Right atrium auricular region (tissue), 2 donors: ENCODE data around the gene TGM2. TPM values are rescaled to one million over a fixed set of nuclear protein-coding genes. Genes with fewer than 3 reads are reported as not detected.

Experiments used
- DNase-seq: peaks from one replicate; pipeline ENCODE4 v3.0.0-alpha.2; 2019; ENCODE audit warnings: low spot score
- H3K27ac ChIP-seq, 2 donors: fragments of 200-600 bp; sonication (generic); 1 replicate in 1 of 2; 2 replicates in 1 of 2; pipeline ENCODE4 v1.5.1; 2016 to 2019
- H3K27me3 ChIP-seq, 2 donors: fragments of 200-600 bp; sonication (generic); one replicate each; pipeline versions ENCODE4 v1.5.1 to v1.6.0; 2017 to 2019
- H3K36me3 ChIP-seq: fragments of 200-600 bp; sonication (generic); one replicate; pipeline ENCODE4 v1.5.1; 2016
- H3K4me1 ChIP-seq, 2 donors: fragments of 200-600 bp; sonication (generic); one replicate each; pipeline versions ENCODE4 v1.5.1 to v1.6.0; 2017 to 2019
- H3K4me3 ChIP-seq, 2 donors: fragments of 200-600 bp; sonication (generic); 1 replicate in 1 of 2; 2 replicates in 1 of 2; pipeline ENCODE4 v1.5.1; 2017 to 2019; ENCODE audit warnings: mild to moderate bottlenecking in 1 of 2, moderate library complexity in 1 of 2
- H3K9me3 ChIP-seq, 2 donors: fragments of 200-600 bp; sonication (generic); one replicate each; pipeline ENCODE4 v1.5.1; 2019
- total RNA-seq, 2 donors: library from RNA; depleted of rRNA; stranded (reverse); fragments of >200 nt; gene quantifications; one replicate each; pipeline ENCODE4 v1.1.0, GENCODE V29; 2016
- TF ChIP-seq, protein P1 (sequence below), 2 donors: fragments of 200-600 bp; sonication (generic); IDR thresholded peaks; one replicate each; pipeline ENCODE4 v1.5.1; 2019; ENCODE audit warnings: antibody characterized with exemption in 2 of 2

TGM2 gene
- total RNA-seq, 2 donors from 2014 or later: 680 to 1,303 TPM

DNA sequence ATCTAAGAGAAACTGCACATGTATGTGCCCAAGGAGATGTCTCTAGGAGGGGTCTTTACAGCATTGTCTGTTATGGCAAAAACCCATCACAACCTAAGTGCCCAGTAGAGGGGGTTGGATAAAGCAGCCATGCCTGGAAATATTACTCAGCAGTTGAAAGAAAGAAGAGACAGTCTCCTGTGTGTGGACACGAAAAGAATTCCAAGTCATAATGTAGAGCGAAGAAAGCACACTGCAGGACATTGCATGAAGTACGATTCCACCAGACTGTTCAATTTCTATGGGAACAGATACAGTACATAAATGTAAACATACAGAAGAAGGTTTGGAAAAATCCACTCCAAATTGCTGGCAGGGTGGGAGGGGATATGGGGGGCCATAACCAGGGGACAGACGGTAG lies 7.3 kb upstream of the TGM2 start:
- H3K4me3 ChIP-seq: no peak overlapping the region
- no peaks in the 10 kb centered on the region for H3K9me3 ChIP-seq
- peak overlapping the region in 1 of 2 donors; percentile 68 for H3K27ac ChIP-seq
- no peaks in the 10 kb centered on the region for H3K36me3 ChIP-seq
- H3K4me1 ChIP-seq: peaks cover 0 to 54% of the 10 kb centered on the region in 2 donors
- DNase-seq: no peak
- TF ChIP-seq, protein P1, sequence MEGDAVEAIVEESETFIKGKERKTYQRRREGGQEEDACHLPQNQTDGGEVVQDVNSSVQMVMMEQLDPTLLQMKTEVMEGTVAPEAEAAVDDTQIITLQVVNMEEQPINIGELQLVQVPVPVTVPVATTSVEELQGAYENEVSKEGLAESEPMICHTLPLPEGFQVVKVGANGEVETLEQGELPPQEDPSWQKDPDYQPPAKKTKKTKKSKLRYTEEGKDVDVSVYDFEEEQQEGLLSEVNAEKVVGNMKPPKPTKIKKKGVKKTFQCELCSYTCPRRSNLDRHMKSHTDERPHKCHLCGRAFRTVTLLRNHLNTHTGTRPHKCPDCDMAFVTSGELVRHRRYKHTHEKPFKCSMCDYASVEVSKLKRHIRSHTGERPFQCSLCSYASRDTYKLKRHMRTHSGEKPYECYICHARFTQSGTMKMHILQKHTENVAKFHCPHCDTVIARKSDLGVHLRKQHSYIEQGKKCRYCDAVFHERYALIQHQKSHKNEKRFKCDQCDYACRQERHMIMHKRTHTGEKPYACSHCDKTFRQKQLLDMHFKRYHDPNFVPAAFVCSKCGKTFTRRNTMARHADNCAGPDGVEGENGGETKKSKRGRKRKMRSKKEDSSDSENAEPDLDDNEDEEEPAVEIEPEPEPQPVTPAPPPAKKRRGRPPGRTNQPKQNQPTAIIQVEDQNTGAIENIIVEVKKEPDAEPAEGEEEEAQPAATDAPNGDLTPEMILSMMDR (IDR thresholded peaks at IDR 0.05): peak in 1 of 2 donors; percentile 35
- no peaks in the 10 kb centered on the region for H3K27me3 ChIP-seq

DNA sequence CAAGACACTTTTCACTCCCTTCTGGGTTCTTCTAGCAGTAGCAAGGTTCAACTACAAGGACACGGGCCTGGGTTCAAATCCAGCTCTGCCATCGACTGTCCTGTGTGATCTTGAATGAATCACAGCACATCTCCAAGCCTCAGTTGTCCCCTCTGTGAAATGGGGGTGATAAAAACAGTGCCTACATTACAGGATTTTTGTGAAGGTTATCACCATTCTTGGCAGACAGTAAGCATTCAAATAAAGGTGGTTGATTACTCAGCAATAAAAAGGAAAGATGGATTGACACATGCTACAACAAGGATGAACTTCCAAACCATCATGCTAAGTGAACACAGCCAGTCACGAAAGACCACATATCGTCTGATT lies 6.6 kb upstream of the TGM2 start:
- peak overlapping the region; percentile 68 for H3K27ac ChIP-seq
- TF ChIP-seq, protein P1 (IDR thresholded peaks at IDR 0.05): no peak
- H3K9me3 ChIP-seq: no peaks in the 10 kb centered on the region
- H3K4me1 ChIP-seq: peaks cover 0 to 60% of the 10 kb centered on the region in 2 donors
- DNase-seq: no peak
- no peak overlapping the region for H3K4me3 ChIP-seq
- no peaks in the 10 kb centered on the region for H3K27me3 ChIP-seq
- no peaks in the 10 kb centered on the region for H3K36me3 ChIP-seq

DNA sequence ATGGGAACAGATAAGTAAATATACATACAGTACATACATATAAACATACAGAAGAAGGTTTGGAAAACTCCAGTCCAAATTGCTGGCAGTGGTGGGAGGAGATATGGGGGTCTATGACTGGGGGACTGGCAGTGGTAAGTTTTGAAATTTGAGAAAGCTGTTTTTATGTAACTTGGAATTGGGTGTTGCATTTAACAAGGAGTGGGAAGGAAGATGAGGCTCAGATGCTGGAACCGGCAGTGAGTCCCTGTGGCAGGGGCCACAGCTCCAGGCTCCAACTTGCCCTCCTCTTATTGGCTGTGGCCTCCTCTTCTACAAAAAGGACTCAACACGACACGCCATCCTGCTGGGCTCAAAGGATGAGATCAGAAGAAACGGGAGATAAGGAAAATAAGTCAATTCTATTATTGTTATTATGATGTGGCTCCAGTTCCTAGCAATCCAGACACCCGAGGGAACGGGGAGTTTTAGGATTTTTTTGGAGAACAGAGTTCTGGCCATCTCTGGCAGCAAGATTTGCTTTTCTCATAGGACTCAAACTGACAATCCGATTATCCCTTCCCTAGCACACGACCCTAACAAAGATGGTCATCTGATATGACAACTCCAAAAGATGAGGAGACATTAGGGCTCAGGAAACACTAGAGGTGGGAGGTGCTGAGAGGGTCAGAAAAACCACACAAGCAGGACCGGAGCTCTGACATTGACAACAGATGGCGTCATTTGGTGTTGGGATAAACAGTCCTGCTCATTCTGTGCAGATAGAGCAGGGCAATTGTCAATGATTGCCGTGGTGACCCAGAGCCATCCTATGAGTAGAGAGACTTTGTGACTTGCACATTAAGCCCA lies 6.0 kb upstream of the TGM2 start:
- Histone ChIP-seq H3K36me3 (no peaks in the 10 kb centered on the region), H3K27me3 (no peaks in the 10 kb centered on the region), H3K27ac (peak overlapping the region; percentile 68), H3K4me1 (peaks cover 0 to 64% of the 10 kb centered on the region in 2 donors), H3K4me3 (no peak overlapping the region), H3K9me3 (no peaks in the 10 kb centered on the region)
- DNase-seq: peak; percentile 85
- TF ChIP-seq, protein P1 (IDR thresholded peaks at IDR 0.05): no peak

DNA sequence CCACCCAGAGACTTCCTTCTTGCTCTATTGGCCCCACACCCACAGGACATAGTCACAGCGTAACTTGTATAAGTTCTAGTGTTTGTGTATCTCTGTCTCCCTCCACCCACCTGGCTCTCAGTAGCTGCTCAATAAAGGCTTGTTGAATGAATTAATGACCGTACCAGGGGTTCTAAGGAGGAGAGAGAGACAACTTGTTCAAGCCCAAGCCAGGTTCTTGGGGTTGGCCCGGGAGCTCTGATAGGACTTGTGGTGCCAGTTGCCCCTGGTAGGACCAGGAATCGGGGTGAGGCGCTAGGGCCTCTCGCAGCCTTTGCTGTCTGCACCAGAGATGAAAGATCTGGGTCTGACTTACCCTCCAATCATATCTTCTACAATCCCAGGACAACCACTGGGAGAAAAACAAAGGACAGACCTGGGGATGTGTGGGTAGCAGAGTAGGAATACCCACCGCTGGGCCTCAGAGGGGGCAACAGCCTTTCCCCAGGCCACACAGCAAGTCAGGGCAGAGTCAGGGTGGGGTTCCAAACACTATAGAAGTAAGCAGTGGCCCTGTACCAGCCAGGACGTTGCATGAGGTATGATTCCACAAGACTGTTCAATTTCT lies 5.3 kb upstream of the TGM2 start:
- TF ChIP-seq, protein P1 (IDR thresholded peaks at IDR 0.05): no peak
- Histone ChIP-seq H3K27ac (peak overlapping the region; percentile 68), H3K27me3 (no peaks in the 10 kb centered on the region), H3K36me3 (no peaks in the 10 kb centered on the region), H3K4me1 (peaks cover 0 to 71% of the 10 kb centered on the region in 2 donors), H3K9me3 (no peaks in the 10 kb centered on the region), H3K4me3 (no peak overlapping the region)
- no peak for DNase-seq

DNA sequence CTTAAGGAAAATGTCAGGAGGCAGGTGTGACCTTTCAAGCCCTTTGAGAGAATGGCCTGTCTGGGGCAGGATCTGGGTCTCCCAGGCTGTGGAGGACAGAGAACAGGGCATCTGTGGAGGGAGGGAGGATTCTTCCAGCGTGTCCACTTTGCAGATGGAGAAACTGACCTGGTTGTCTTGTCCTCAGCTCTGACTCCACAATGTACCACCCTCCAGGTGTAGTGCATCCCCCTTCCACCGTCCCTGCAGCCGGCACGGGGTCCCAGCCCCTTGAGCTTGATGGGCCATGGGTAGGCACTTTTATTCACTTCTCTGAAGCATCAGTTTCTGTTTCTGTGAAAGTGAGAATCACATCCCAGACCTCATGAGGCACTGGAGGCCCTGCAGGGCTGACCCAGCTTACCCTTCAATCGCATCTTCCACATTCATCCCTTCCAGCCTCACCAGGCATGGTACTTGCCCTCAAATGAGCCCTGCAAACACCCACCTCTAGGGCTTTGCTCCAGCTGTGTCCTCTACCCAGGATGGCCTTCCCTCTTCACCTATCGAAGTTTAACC lies 4.6 kb upstream of the TGM2 start:
- no peaks in the 10 kb centered on the region for H3K27me3 ChIP-seq
- peak overlapping the region; percentile 68 for H3K27ac ChIP-seq
- no peak for DNase-seq
- peaks cover 0 to 72% of the 10 kb centered on the region in 2 donors for H3K4me1 ChIP-seq
- no peaks in the 10 kb centered on the region for H3K36me3 ChIP-seq
- no peaks in the 10 kb centered on the region for H3K9me3 ChIP-seq
- H3K4me3 ChIP-seq: no peak overlapping the region
- TF ChIP-seq, protein P1 (IDR thresholded peaks at IDR 0.05): no peak
